HG03196 (cell line): ENCODE measurements around the gene CCDC158.
"Not testable (repeated sequence)": the region's sequence is repeated elsewhere in the genome, so short reads cannot be mapped to it uniquely, and the experiment has no call there.

ENCODE experiments used
- ATAC-seq: cut with Tn5 transposase; IDR thresholded peaks from one replicate; pipeline ENCODE4 v1.9.1; 2021; ENCODE audit not compliant: unreplicated experiment

The CCDC158 gene

DNA sequence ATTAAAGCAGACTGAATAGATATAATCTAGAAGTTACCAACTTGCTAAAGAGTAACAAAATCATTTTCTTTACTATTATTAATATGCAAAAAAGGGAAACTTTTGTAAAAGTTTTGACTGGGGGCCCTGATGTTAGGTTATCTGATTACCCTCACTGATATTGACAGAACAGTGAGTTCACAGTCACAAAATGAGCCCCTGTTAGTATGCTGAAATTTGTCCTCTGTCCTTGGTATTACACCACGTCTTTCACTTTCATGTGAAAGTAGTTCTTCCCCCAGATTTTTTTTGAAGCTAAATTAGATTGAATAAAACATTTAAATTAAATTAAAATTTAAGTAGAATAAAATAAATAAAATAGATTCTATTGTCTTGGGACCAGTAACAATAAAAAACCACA lies 108.5 kb downstream of the CCDC158 start:
- no peak for ATAC-seq

DNA sequence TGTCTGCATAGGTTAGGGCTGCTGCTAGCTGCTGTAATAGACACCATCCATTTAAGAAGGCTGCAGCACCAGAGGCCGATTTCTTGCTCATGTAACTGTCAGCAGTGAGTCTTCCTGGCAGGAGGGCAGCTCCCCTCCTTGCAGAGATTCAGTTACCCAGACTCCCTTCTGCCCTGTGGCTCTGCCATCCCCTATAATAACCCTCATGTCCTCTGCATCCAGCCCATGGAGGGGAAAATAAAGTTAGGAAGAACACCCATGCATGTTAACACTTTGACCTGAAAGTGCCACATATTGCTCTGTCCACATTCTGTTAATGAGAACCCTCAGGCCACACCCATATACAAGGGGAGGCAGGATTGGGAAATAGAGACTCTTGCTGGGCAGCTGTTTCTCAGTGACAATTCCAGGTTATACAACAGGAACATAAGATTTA lies 109.0 kb downstream of the CCDC158 start:
- ATAC-seq: no peak

DNA sequence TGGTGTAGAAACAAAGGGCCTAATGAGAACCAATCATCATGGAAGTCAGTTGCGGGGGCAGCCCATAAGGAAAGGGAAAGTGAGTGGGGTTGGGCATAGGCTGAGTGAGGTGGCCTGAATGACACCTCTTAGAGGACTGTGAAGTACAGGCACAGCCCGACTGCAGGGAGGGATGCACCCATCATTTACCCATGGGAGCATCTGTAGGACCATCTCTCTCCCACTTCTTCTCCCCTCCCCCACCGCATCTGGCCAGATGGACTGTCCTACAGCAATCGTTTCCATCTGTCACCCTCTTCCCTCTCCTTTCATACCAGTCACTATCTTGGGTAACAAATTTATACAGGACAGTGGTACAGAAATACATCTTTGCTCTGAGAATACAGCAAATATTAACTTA lies 110.3 kb downstream of the CCDC158 start:
- ATAC-seq: no peak

DNA sequence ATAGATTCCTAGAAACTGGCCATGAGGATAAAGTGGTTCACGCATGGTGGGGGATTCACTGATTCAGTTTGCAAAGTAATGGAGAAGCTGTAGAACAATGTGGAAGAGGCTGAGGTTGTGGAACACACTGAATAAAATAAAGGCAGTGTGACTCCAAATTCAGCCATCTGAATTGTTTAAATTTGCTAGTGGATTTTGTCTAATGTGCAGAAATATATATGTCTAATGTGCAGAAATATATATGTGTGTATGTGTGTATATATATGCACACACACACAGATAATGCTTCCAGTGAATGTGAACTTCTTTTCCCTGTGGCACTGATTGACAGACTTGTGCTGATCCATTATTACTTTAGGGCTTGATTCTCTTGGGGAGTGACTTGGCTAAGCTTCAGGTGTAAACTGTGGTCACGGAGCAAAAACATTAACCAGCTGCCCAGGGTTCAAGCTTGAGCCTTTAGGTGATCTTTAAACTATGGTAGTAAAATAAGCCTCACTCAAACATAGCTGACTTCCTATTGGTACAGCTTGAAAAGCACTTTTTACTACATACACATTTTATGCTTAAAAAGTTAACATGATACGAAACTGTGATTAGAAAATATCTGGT lies 110.9 kb downstream of the CCDC158 start:
- no peak for ATAC-seq

DNA sequence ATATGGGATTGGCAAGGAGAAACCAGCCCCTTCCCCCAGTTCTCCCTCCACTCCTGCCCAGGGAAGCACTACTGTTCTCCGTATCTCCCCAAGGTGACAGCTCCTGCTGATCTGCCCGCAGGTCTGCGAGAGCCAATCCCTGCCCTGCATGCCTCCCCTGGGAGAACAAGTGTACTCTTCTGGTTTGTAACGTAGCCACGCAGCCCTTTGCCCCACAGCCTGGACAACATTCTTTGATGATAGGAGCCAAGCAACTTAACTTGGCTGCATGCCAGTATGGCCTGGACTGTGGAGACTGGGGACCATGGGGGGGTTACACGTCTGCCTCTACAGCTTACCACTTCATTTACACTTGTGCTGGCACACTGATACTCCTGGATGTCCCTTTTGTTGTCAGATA lies 112.4 kb downstream of the CCDC158 start:
- no peak for ATAC-seq

DNA sequence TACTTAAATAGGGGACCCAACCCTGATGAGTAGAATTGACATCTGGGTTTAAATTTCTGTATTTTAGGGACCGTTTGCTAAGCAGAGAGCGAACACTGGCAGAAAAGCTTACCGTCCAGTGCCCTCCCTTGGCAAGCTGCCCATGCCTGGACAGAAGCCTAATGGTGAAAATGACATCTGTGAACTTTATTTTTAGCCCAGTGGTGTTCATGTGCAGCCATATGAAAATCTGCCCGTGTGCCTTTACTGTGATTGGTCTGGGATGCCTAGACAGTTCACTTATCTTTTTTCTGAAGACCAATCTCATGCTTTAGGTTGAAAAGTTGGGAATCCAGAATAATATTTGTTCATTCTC lies 113.3 kb downstream of the CCDC158 start:
- no peak for ATAC-seq

DNA sequence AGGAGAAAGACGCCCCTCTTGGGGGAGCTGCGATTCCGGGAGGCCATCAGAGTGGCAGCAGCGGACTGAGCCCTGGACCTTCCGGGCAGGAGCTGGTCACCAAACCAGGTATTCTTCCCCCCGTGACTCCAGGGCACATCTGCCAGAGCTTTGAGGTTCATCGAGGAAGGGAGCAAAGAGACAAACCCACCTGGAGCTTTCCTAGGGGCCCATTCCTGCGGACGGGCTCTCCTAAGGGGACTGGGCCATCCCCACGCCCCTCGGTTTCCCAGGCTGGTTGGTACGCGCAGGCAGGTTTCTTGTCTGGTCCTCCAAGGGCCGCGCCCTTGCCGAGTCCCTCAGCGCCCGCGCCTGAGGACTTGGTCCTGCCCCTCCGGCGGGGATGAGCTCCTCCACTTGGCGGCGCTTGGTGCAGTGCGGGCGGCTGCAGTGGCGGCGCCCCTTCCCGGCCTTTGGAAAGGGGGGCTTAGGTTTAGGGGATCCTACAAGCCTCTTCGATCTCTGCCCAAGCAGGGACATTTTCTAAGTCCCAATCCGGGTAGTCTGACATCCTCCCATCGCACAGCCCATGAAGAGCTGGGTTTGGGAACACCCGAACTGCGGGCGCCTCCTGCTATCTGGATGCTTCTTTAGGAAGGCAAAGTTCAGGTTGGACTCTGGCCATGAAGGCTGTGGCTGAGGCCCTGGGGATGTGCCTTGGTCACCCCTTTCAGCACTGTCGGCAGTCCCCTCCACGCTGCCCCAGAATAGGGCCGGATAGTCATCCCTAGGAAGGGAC lies 113.9 kb downstream of the CCDC158 start:
- no peak for ATAC-seq

DNA sequence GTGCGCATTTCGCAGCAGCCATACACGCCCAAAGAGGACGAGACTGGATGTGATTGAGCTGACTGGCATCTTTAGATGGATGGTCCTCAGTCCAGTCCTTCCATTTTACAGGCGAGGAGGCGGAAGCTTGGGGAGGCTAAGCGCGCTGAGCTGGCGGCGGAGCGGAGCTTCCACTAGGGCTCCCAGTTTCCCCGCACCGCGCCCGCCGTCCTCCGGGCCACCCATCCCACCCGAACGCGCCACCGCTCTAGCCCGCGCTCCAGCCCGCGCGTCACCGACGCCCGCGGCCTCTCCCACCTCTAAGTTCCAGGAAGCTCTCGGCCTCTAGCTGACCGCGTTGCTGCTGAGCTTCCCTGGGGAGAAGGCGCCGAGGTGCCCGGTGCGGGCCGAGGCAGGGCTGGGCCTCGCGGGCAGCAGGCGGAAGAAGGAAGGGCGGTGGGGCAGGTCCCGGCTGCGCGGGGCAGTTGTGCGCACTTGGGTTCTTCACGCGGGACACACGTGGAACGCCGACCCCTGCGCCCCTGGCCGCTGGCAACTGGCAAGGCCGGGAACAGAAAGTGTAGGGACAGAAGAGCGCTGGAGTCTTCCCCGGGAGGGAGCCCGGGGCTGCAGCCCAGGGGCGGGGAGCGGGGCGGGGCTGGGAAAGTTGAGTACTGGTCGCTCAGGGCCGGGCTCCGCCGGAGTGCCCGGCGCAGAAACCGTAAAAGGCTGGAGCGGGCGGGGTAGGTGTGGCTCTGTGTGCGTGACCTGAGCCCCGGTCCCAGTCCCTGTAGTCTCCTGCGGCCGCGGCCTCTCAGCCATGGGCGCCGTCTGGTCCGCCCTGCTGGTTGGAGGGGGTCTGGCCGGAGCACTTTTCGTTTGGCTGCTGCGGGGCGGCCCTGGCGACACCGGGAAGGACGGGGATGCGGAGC lies 114.7 kb downstream of the CCDC158 start, which contains the start of gene STBD1:
Gene STBD1 (plus strand): TSS at position 763 of the 911 bp plus-strand sequence. CDS start 37 bp downstream, at position 800.
- ATAC-seq: no peak

DNA sequence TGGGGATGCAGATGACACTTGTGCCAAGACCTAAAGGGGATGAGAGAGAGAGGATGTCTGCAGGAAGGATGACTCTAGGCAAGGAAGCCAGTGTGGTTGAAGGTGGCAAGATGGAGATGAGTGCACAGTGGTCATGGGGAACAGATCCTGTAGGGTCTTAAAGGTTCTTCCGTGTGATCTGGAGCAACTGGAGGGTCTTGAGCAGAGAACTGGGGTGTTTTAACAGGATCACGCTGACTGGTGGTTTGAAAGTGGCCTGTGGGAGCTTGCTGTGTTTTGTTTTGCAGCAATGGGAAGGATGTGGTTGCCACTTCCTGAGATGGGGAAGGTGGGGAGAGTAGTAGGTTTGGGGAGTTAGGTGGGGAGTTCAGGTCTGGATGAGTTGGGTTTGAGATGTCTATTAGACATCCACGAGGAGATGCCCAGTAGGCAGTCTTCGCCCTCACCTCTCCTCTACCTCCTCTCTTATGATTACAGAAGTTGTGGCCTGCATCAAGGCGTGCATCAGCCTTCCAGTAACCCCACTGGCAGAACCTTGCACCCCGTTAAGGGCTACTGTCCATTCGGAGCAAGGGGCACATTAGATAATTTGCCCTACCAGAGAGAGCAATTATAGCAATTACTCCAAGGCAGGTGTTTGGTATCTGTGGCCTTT lies 115.8 kb downstream of the CCDC158 start:
- no peak for ATAC-seq

DNA sequence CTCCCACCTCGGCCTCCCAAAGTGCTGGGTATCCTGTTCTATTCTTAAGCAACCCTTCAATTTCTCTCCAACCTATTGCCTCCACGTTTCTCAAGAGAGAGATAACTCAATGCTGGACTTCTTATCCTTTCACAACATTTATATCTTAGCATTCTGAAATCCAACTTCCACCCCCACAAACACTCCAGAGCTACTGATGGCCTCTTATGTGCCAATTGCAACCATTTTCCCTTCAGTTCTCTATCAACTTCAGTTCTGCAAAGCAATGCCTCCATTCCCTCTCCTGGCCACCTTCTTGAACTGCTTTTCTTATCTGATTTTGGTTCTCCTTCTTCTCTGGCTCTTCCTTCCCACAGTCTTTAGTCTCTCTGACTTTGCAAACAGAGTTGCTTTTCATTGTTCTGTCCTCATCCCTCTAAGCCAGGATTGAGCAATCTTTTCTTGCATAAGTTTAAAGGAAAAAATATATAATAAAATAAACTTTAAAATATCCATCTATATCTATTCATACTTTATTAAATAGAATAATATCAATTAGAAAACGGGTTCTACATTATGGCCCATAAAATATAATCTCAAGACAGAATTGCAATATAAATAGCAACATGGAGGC lies 118.0 kb downstream of the CCDC158 start:
- ATAC-seq: no peak

DNA sequence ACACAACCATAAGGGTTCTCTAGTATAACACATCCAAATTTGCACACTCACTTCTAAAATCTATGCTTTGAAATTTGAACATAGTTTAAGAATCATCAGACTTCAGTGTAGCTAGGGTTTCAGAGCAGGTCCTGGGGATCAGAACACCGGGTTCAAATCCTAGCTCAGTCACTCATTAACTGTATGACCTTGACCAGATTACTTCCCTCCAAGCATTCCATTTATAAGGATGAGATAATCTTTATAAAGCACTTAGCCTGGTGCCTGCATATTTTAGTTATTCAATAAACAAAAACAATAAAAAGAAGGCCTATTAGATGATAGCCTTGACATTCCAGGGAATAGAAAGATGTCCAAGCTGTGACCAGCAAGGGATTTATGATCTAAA lies 119.2 kb downstream of the CCDC158 start:
- ATAC-seq: no peak

DNA sequence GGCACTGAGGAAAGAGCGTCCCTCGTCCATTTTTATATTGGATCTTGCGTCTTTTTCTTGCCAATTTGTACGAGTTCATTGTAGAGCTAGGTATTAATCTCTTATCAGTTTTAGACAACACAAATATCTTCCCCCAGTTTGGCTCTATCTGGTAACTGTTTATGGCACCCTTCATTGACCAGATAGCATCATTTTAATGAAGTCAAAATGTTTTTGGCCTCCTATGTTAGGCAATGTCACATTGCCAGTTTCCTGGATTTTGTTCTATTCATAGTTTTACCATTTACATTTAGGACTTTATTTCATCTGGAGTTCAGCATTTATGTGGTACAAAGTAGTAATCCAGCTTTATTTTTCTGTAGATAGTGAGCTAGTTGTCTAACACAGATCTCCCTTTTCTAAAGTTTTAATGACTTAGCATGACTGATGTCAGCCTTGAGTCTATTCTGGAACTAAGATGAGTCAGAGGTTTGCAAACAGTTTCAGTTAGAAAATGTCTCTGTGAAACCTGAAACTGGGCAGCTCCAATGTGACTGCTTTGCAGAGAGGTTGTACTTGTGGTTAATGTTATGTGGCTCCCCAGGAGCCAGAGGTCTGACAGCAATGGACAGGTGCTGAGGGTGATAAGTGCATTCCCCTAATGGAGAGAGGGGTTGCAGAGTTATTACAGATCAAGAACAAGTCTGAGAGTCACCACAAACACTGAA lies 119.7 kb downstream of the CCDC158 start:
- peak; percentile 99 for ATAC-seq

DNA sequence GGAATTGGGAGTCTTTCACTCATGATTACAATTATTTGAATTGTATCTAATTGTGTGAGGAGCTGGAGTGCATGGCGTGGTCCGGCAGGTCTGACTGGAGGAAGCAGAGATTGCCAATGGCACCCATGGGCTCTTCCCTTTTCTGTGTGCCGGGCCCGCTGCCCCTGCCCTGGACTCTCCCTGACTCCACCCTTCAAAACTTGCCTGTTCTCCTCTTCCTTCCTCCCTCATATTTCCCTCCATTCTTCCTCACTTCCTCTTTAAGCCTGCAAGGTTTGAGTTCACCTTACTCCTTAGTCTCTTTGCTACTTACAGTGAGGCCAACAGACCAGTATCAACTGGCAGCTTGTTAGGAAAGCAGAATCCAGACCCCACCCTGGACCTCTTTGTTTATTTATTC lies 120.9 kb downstream of the CCDC158 start:
- no peak for ATAC-seq

DNA sequence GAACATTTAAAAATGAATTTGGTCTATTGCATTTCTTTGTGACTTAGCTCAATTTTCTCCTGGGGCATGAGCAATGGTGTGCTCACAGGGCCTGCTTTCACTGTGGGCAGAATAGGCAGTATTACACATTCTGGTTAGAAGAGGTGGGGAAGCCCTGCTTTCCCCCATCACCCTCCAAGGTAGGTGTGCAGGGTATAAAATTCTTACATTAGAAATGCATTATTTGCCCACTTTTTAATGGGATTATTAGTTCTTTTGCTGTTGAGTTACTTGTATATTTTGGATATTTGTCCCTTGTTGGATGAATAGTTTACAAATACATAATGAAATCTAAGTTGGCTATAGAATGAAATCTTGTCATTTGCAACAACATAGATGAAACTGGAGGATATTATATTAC lies 122.7 kb downstream of the CCDC158 start:
- ATAC-seq: no peak

DNA sequence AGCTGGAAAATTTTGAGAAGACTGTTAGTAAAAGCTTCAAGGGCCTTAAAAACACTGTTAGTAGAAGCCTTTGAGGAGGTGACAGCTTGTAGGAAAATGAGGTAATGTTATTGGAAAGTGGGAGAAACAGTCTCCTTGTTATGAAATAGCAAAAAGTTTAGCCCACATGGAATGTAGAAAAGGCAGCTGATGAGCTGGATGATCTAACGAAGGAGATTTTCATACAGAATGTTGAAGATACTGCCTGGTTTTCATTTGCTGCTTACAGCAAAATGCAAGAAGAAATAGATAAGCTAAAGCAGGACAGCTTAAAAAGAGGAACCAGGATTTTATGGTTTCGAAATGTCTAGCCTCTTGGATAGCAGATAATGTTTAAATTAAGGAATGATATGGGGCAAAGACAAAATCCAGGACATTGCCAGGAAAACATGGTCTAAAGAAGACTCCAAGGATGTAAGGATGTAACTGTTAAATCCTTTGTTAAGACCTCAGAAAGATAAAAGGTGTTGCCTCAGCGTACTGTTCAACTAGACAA lies 124.6 kb downstream of the CCDC158 start:
- ATAC-seq: no peak

DNA sequence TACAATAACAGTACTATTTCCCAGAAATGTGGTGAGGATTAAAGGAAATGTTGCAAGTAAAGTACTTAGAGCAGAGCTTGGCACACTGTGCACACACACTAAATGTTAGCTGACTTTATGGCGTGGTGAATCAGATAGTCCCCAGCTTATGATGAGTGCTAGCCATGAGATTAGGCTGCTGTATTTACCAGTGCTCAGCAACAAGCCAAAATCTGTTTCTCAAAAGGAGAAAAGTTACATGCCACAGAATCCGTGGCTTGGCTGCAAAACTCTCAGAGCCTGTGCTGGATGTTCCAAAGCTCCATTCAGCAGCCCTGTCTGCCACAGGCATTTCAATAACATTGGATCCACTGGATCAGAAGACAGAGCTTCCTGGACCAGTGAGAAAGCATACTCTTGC lies 127.2 kb downstream of the CCDC158 start:
- ATAC-seq: no peak

DNA sequence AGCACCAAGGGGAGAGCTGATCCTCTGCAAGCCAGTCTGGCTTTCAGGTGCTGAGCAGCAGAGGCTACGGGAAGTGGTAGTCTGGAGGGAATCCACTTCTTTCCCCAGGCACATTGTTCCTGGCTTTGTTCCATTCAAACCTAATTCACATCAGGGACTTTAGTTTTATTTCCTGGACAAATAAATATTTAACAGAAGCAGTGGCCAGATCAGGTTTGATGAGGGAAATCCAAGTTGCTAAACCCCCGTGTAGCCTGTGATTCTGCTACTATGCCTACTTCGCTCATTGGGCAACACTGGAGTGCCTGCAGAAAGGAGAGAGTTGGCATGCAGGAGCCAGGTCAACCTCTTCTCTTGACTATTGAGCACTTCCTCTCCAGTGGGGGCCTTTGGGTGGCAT lies 128.2 kb downstream of the CCDC158 start:
- ATAC-seq: no peak

DNA sequence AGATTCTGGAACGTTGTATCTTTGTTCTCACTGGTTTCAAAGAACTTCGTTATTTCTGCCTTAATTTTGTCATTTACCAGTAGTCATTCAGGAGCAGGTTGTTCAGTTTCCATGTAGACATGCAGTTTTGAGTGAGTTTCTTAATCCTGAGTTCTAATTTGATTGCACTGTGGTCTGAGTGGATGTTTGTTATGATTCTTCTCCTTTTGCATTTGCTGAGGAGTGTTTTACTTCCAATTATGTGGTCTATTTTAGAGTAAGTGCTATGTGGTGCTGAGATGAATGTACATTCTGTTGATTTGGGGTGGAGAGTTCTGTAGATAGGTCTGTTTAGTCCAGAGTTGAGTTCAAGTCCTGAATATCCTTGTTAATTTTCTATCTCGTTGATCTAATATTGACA lies 133.1 kb downstream of the CCDC158 start:
- ATAC-seq: not testable (repeated sequence)

DNA sequence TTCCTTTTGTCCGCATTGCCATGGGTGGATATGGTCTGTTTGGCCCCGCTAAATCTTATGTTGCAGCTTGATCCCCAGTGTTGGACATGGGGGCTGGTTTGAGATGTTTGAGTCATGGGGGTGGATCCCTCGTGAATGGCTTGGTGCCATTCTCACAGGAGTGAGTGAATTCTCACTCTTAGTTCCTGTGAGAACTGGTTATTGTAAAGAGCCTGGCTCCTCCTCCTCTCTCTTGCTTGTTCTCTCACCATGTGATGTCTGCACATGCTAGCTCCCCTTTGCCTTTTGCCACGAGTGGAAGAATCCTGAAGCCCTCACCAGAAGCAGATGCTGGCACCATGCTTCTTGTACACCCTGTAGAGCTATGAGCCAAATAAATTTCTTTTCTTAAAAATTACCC lies 137.0 kb downstream of the CCDC158 start:
- no peak for ATAC-seq
